Endothelial cell of umbilical vein (primary cell): ENCODE results near the gene PEAR1. TPM values are rescaled to one million over a fixed set of nuclear protein-coding genes. Genes with fewer than 3 reads are reported as not detected.

Experiments
- BruUV-seq: library from RNA; stranded (reverse); fragments of 400-500 nt; replicated peaks from 2 replicates; lab custom pipeline; 2021; lab: Mats Ljungman, UMichigan
- CTCF ChIA-PET: fragments of 300-600, 350-600 bp; sonication (Branson Sonifier 250); formaldehyde crosslinking; loops from one replicate; lab custom pipeline; 2021; ENCODE audit warnings: antibody characterized with exemption, inconsistent platforms; lab: Charles Lee
- POLR2A ChIA-PET: fragments of 300-600, 350-600 bp; sonication (Branson Sonifier 250); formaldehyde crosslinking; loops from one replicate; lab custom pipeline; 2021; ENCODE audit warnings: antibody characterized with exemption, inconsistent platforms; lab: Charles Lee
- DNase-seq: peaks from one replicate; pipeline ENCODE4 v3.0.0-alpha.2; 2011; ENCODE audit warnings: low read depth, low spot score
- FAIRE-seq: peaks from 2 replicates; lab custom pipeline; 2011; peaks lifted over from hg19 to GRCh38; lab: Jason Lieb, UNC
- H2AFZ ChIP-seq: 2 replicates; pipeline ENCODE4 v1.6.0; 2012; ENCODE audit warnings: low read depth, low read length, control low read depth, inconsistent platforms
- H3K27ac ChIP-seq: 2 replicates; pipeline ENCODE4 v1.5.1; 2011; ENCODE audit warnings: low read depth, mild to moderate bottlenecking, control low read depth, low read length, moderate library complexity; ENCODE audit not compliant: insufficient read depth
- H3K27me3 ChIP-seq, 2 experiments: 2 replicates each; pipeline versions ENCODE4 v1.6.0 to v1.6.1; 2011; ENCODE audit warnings: low read length in 2 of 2, mixed read lengths in 1 of 2; ENCODE audit not compliant: control insufficient read depth in 2 of 2, insufficient read depth in 2 of 2
- H3K36me3 ChIP-seq, 2 experiments: 2 replicates in 1 of 2; 3 replicates in 1 of 2; pipeline ENCODE4 v1.5.1; 2011; ENCODE audit warnings: low read length in 2 of 2, mild to moderate bottlenecking in 1 of 2, moderate library complexity in 1 of 2; ENCODE audit not compliant: control insufficient read depth in 2 of 2, insufficient read depth in 2 of 2; ENCODE audit errors: extremely low read depth in 1 of 2
- H3K4me1 ChIP-seq: 3 replicates; pipeline ENCODE4 v1.5.1; 2011; ENCODE audit warnings: mild to moderate bottlenecking, low read length; ENCODE audit not compliant: control insufficient read depth, insufficient read depth; ENCODE audit errors: extremely low read depth
- H3K4me2 ChIP-seq: 2 replicates; pipeline ENCODE4 v1.6.1; 2011; ENCODE audit warnings: low read length, control low read depth, mixed read lengths; ENCODE audit not compliant: insufficient read depth
- H3K4me3 ChIP-seq, 3 experiments: fragments of 200-600 bp in 1 of 3; sonication (generic), shearing (Covaris generic) in 1 of 3; replicated peaks in 1 of 3; 2 replicates each; pipeline ENCODE4 v1.5.1; 2011 to 2016; ENCODE audit warnings: control low read depth in 3 of 3, low read length in 3 of 3, mild to moderate bottlenecking in 2 of 3, inconsistent platforms in 1 of 3, low read depth in 1 of 3, moderate library complexity in 1 of 3; ENCODE audit not compliant: insufficient read depth in 1 of 3
- H3K79me2 ChIP-seq: 2 replicates; pipeline ENCODE4 v1.6.0; 2012; ENCODE audit warnings: low read length, inconsistent platforms; ENCODE audit not compliant: control insufficient read depth, insufficient read depth
- H3K9ac ChIP-seq: replicated peaks from 2 replicates; pipeline ENCODE3; 2011; ENCODE audit warnings: low read length, control low read depth; ENCODE audit not compliant: insufficient read depth; ENCODE audit errors: extremely low read depth
- H3K9me1 ChIP-seq: replicated peaks from 3 replicates; pipeline ENCODE4 v1.6.0; 2011; ENCODE audit warnings: mild to moderate bottlenecking, low read length; ENCODE audit not compliant: control insufficient read depth, insufficient read depth; ENCODE audit errors: extremely low read depth
- H3K9me3 ChIP-seq: replicated peaks from 2 replicates; pipeline ENCODE4 v1.5.1; 2012; ENCODE audit warnings: low read length, inconsistent platforms; ENCODE audit not compliant: control insufficient read depth, insufficient read depth
- H4K20me1 ChIP-seq: replicated peaks from 2 replicates; pipeline ENCODE3; 2011; ENCODE audit warnings: mild to moderate bottlenecking, low read length; ENCODE audit not compliant: control insufficient read depth, insufficient read depth; ENCODE audit errors: extremely low read depth
- FOS ChIP-seq: IDR thresholded peaks from 2 replicates; pipeline ENCODE4 v1.6.1; 2011; ENCODE audit warnings: mild to moderate bottlenecking, low read length, moderate library complexity, borderline replicate concordance; ENCODE audit not compliant: insufficient read depth
- MYC ChIP-seq: IDR thresholded peaks from one replicate; pipeline ENCODE4 v1.6.1; 2011; ENCODE audit warnings: mild to moderate bottlenecking, low read depth, low read length
- POLR2A ChIP-seq: IDR thresholded peaks from 2 replicates; pipeline ENCODE4 v1.6.1; 2012; ENCODE audit warnings: low read depth, mild to moderate bottlenecking, control low read depth, low read length
- dilution Hi-C: fragments of 300-500 bp; cut with MboI; formaldehyde crosslinking; loops from one replicate; pipeline ENCODE4 v1.15.0; 2019; ENCODE audit warnings: low sequenced_read_pairs; ENCODE audit not compliant: extremely low pct_ligation_motif_present
- intact Hi-C: fragments of 100-400 bp; cut with micrococcal nuclease; formaldehyde crosslinking; loops from one replicate; pipeline ENCODE4 v1.10.0; 2022
- polyA plus RNA-seq, 4 experiments: library from polyadenylated mRNA; depleted of rRNA in 3 of 4; stranded (reverse) in 3 of 4; unstranded in 1 of 4; fragments of >200 nt; gene quantifications; 2 replicates each; pipeline versions ENCODE4 v1.2.1 to v1.2.3, GENCODE V29; 2011 to 2012; ENCODE audit warnings: missing spikeins in 1 of 4
- total RNA-seq: library from RNA; stranded (reverse); gene quantifications from 2 replicates; pipeline ENCODE4 v1.2.3, GENCODE V29; 2021
- TF ChIP-seq, protein P1 (sequence below), 2 donors: IDR thresholded peaks; 1 replicate in 1 of 2; 2 replicates in 1 of 2; pipeline ENCODE4 v1.5.1; 2011; ENCODE audit warnings: low read length in 2 of 2, mild to moderate bottlenecking in 2 of 2, moderate library complexity in 2 of 2, control low read depth in 1 of 2, inconsistent platforms in 1 of 2, low read depth in 1 of 2; ENCODE audit not compliant: insufficient read depth in 1 of 2; ENCODE audit errors: extremely low read depth in 1 of 2
- TF ChIP-seq, protein P2 (sequence below): IDR thresholded peaks from 2 replicates; pipeline ENCODE4 v1.6.1; 2011; ENCODE audit not compliant: insufficient read depth, insufficient read length

Gene PEAR1
- total and polyA plus RNA-seq, 2 donors (not counting 3 experiments of a cell fraction or from before 2014, with no cell fraction given), result 90.7 to 106 TPM

DNA sequence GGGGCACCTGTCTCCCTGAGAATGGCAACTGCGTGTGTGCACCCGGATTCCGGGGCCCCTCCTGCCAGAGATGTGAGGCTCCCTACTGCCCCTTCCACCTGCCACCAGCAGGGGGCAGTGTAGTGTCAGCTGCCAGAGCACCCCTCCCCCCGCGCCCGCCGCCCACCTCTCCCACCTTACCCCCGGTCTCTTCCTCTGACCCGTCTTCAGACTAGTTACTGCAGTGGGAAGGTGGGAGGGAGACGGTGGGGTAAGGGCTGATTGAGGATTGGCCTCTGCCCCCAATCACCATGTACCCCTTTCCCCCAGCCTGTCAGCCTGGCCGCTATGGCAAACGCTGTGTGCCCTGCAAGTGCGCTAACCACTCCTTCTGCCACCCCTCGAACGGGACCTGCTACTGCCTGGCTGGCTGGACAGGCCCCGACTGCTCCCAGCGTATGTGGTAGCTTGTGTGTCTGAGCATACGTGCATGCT lies 16.8 kb downstream of the PEAR1 start:
- H3K9ac ChIP-seq, result no peak overlapping the region
- TF ChIP-seq, protein P1, sequence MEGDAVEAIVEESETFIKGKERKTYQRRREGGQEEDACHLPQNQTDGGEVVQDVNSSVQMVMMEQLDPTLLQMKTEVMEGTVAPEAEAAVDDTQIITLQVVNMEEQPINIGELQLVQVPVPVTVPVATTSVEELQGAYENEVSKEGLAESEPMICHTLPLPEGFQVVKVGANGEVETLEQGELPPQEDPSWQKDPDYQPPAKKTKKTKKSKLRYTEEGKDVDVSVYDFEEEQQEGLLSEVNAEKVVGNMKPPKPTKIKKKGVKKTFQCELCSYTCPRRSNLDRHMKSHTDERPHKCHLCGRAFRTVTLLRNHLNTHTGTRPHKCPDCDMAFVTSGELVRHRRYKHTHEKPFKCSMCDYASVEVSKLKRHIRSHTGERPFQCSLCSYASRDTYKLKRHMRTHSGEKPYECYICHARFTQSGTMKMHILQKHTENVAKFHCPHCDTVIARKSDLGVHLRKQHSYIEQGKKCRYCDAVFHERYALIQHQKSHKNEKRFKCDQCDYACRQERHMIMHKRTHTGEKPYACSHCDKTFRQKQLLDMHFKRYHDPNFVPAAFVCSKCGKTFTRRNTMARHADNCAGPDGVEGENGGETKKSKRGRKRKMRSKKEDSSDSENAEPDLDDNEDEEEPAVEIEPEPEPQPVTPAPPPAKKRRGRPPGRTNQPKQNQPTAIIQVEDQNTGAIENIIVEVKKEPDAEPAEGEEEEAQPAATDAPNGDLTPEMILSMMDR (IDR thresholded peaks at IDR 0.05; ENCODE audit: extremely low read depth in 1 of 2, insufficient read depth in 1 of 2, low read depth in 1 of 2, low read length in 2 of 2), result peak; percentile 55 to 83
- TF ChIP-seq, protein P2, sequence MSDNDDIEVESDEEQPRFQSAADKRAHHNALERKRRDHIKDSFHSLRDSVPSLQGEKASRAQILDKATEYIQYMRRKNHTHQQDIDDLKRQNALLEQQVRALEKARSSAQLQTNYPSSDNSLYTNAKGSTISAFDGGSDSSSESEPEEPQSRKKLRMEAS, result no peak
- no peak for TF ChIP-seq MYC
- no peak for TF ChIP-seq POLR2A
- TF ChIP-seq FOS, result no peak
- intact Hi-C loops (no loop called here), dilution Hi-C loops (no loop called here)
- ChIA-PET POLR2A (no interaction called here), CTCF (interaction anchor here (1.0 to 3.1 kb wide), 7 partner anchors 9 to 53 kb away, joined by 4 to 20 read pairs (median 8); partner anchors contain the start of genes LRRC71 and PEAR1)
- BruUV-seq, result no TSS peak
- no peak overlapping the region for H2AFZ ChIP-seq
- no peak overlapping the region for H3K27ac ChIP-seq
- DNase-seq, result no peak
- H3K4me2 ChIP-seq, result no peak overlapping the region
- H3K9me1 ChIP-seq, result no peaks in the 10 kb centered on the region
- H4K20me1 ChIP-seq, result no peaks in the 10 kb centered on the region
- H3K79me2 ChIP-seq, result peaks cover 39% of the 10 kb centered on the region
- H3K9me3 ChIP-seq, result no peaks in the 10 kb centered on the region
- no peak overlapping the region for H3K4me3 ChIP-seq
- no peaks in the 10 kb centered on the region for H3K27me3 ChIP-seq
- H3K36me3 ChIP-seq, result peaks cover 19 to 75% of the 10 kb centered on the region in 2 experiments
- FAIRE-seq, result peak; percentile 18
- peaks cover 24% of the 10 kb centered on the region for H3K4me1 ChIP-seq
